ENCODE results near the gene ABR.

The ABR gene

DNA sequence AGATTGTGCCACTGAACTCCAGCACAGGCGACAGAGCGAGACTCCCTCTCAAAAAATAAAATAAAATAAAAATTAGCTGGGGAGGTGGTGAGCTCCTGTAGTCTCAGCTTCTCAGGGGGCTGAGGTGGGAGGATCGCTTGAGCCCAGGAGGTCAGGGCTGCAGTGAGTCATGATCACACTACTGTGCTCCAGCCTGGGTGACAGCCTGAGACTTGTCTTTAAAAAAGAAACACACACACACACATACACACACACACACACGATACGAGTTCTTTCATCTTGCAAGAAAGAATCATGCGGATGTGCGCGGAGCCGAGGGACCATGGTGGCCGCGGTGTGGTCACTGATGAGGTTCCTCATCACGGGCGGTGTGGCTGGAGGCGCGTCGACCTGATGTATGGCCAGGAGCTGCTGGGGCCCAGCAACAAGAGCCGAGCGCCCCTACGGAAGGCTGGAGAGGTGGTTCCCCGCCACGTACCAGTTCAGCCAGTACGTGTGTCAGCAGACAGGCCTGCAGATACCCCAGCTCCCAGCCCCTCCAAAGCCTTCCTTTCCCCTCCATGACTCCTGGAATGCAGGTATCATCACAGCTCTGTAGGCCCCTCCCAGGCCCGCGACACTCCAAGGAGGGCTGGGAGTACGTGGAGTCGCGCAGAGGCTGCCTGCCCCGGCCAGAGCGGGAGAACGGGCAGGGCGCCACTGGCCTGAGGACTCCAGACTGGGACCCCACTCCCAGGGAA, 220.9 kb downstream of the ABR start:
- no peak for DNase-seq (ENCODE audit: low read depth)

DNA sequence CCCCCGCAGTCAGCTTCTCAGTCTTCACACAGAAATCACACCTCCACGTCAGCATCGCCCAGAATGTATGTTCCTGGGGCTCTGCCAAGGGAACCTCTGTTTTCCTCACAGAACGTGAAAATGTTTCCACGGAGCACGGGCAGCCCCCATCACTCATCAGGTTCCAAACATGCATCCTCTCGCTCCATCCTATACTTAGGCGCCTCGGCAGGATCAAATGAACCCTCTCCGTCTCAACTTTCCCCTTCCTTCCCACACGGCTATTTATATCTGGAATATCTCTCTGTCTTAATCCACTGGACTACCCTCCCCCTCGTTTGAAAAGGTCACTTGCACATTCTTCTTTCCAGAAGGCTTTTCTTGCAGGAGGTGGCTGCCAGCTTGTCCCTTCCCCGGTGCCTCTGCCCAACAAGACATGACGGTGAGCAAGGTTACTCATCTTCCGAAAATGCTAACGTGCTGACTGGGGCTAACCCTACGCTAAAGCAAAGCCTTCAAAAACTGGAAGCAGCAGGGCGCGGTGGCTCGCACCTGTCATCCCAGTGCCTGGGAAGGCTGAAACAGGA, 221.8 kb downstream of the ABR start:
- no peak for DNase-seq (ENCODE audit: low read depth)

DNA sequence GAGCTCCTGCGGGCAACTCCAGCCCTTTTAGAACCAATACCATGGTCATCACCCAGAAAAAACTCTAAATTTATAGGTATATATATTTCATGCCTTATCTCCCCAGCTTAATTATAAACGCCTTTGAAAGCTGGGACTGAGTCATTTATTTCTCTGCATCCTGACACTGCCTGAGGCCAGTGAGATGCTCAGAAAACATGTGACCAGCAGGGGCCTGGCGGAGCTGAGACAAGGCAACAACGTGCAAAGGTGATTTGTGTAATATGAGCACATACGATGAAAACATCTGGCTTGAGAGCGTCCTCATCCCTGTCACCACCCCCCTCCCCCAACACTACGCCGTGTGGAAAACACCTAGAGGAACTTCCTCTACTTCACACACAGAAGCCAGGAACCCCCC, 222.9 kb downstream of the ABR start:
- no peak for DNase-seq (ENCODE audit: low read depth)

DNA sequence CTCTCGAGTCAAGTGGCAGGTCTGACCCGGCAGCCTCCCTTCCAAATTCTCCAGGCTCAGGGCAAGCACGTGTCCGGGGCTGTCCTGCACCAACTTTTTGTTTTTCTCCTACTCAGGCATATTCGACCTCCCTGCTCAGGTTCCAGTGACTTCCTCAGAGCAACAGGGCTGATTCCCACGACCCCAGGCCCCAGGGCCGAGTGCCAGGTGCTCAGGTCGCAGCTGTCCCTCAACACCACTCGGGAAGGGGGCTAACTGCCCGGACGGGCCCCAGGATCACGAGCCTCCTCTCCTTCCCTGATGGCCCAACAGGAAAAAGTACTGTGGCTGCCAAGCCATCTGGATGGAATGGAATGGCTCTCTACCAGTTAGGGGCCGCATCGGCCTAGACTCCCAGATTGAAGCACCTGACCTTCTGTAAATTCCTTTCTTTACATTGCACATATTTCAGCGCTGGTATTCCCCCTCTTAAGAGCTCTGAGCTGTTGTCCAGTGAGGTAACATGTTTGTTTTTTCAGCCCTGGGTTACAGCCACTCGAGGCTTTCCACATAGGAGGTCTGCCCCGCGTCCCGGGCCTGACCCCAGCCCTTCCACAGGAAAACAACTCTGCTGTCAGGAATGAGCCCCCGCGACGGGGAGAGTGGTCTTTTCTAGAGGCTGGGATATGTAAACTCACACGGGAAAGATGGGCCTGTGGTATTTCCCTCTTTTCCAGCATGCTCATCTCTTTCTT, 225.2 kb downstream of the ABR start:
- DNase-seq (ENCODE audit: low read depth) = no peak

DNA sequence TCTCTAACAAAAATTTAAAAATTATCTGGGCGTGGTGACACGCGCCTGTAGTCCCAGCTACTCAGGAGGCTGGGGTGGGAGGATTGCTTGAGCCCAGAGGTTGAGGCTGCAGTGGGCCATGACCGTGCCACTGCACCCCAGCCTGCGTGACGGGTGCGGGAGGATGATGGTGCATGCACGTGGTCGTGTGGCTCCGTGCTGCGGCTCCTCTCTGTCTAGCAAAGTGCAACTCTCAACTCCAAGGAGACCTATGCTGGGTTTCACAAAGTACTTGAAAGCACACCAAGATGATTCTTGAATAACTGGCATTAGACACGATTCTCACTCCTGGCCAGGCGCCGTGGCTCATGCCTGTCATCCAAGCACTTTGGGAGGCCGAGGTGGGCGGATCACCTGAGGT, 226.0 kb downstream of the ABR start:
- DNase-seq (ENCODE audit: low read depth) = no peak
